ENCODE data around the gene WNK1.

The WNK1 gene

GRCh38 chr12:818733-819132 lies 66.4 kb downstream of the WNK1 start:
- no peak for TF ChIP-seq CTCF (IDR thresholded peaks at IDR 0.05; ENCODE audit: insufficient read depth, low read length, poor library complexity, severe bottlenecking)
- Histone ChIP-seq H3K36me3 (ENCODE audit: control insufficient read depth, insufficient read depth, low read length) (peaks cover 5% of the 10 kb centered on the region; the same call in 1 of the 2 replicates), H3K4me3 (replicated peaks; ENCODE audit: low read depth, low read length) (no peak overlapping the region)

GRCh38 chr12:820336-820735 lies 68.0 kb downstream of the WNK1 start:
- Histone ChIP-seq H3K4me3 (replicated peaks; ENCODE audit: low read depth, low read length) (no peak overlapping the region), H3K27me3 (replicated peaks; ENCODE audit: control insufficient read depth, insufficient read depth, low read length) (no peaks in the 10 kb centered on the region), H3K36me3 (ENCODE audit: control insufficient read depth, insufficient read depth, low read length) (peaks cover 2% of the 10 kb centered on the region; the same call in 1 of the 2 replicates)
- no peak for TF ChIP-seq CTCF (IDR thresholded peaks at IDR 0.05; ENCODE audit: insufficient read depth, low read length, poor library complexity, severe bottlenecking)
- DNase-seq (ENCODE audit: extremely low read depth, insufficient read length), result no peak

More at GRCh38 chr12:818733-819132, 66.4 kb downstream of the WNK1 start:
- H3K27me3 ChIP-seq (replicated peaks; ENCODE audit: control insufficient read depth, insufficient read depth, low read length), result no peaks in the 10 kb centered on the region
- DNase-seq (ENCODE audit: extremely low read depth, insufficient read length), result no peak

GRCh38 chr12:823028-823698 lies 70.8 kb downstream of the WNK1 start:
- DNase-seq (ENCODE audit: extremely low read depth, insufficient read length), result peak; percentile 64
- H3K27me3 ChIP-seq (replicated peaks; ENCODE audit: control insufficient read depth, insufficient read depth, low read length), result no peaks in the 10 kb centered on the region
- no peak for TF ChIP-seq CTCF (IDR thresholded peaks at IDR 0.05; ENCODE audit: insufficient read depth, low read length, poor library complexity, severe bottlenecking)
- no peak overlapping the region for H3K4me3 ChIP-seq (replicated peaks; ENCODE audit: low read depth, low read length)
- peaks cover 2% of the 10 kb centered on the region; the same call in 1 of the 2 replicates for H3K36me3 ChIP-seq (ENCODE audit: control insufficient read depth, insufficient read depth, low read length)

- no peak for DNase-seq (ENCODE audit: extremely low read depth, insufficient read length)
- TF ChIP-seq CTCF (IDR thresholded peaks at IDR 0.05; ENCODE audit: insufficient read depth, low read length, poor library complexity, severe bottlenecking), result no peak
- no peak overlapping the region for H3K4me3 ChIP-seq (replicated peaks; ENCODE audit: low read depth, low read length)
- H3K27me3 ChIP-seq (replicated peaks; ENCODE audit: control insufficient read depth, insufficient read depth, low read length), result no peaks in the 10 kb centered on the region
- peaks cover 4% of the 10 kb centered on the region for H3K36me3 ChIP-seq (ENCODE audit: control insufficient read depth, insufficient read depth, low read length)
Measured at GRCh38 chr12:826331-826730, 74.0 kb downstream of the WNK1 start.

GRCh38 chr12:828726-829395 lies 76.5 kb downstream of the WNK1 start:
- TF ChIP-seq CTCF (IDR thresholded peaks at IDR 0.05; ENCODE audit: insufficient read depth, low read length, poor library complexity, severe bottlenecking), result no peak
- no peak for DNase-seq (ENCODE audit: extremely low read depth, insufficient read length)
- Histone ChIP-seq H3K4me3 (replicated peaks; ENCODE audit: low read depth, low read length) (no peak overlapping the region), H3K27me3 (replicated peaks; ENCODE audit: control insufficient read depth, insufficient read depth, low read length) (no peaks in the 10 kb centered on the region), H3K36me3 (ENCODE audit: control insufficient read depth, insufficient read depth, low read length) (peaks cover 4% of the 10 kb centered on the region)
